A673 (cell line): ENCODE data around the gene PRH2. TPM values are rescaled to one million over a fixed set of nuclear protein-coding genes. Genes with fewer than 3 reads are reported as not detected.

Experiments used
- BruUV-seq: library from RNA; stranded (reverse); fragments of 400-500 nt; replicated peaks from 2 replicates; lab custom pipeline; 2021; lab: Mats Ljungman, UMichigan
- CTCF ChIA-PET: fragments of 300-600 bp; sonication (Branson Sonifier 250); formaldehyde crosslinking; loops from one replicate; lab custom pipeline; 2022; ENCODE audit warnings: antibody characterized with exemption; lab: Charles Lee
- POLR2A ChIA-PET: fragments of 300-600 bp; sonication (Branson Sonifier 250); formaldehyde crosslinking; loops from one replicate; lab custom pipeline; 2022; ENCODE audit warnings: antibody characterized with exemption; ENCODE audit not compliant: low non-redundant PET; lab: Charles Lee
- DNase-seq: peaks from one replicate; pipeline ENCODE4 v3.0.0-alpha.2; 2015; ENCODE audit warnings: low spot score
- H3K27ac ChIP-seq: fragments of 200-600 bp; sonication (generic); 2 replicates; pipeline ENCODE4 v1.5.1; 2016; ENCODE audit warnings: mixed run types, low read depth, mild to moderate bottlenecking, mixed read lengths, antibody characterized with exemption, low read length; ENCODE audit not compliant: poor library complexity, severe bottlenecking
- H3K27me3 ChIP-seq: fragments of 200-600 bp; sonication (generic); replicated peaks from 2 replicates; pipeline ENCODE4 v1.6.1; 2017; ENCODE audit warnings: mixed run types, low read depth, mild to moderate bottlenecking, mixed read lengths, antibody characterized with exemption, low read length; ENCODE audit not compliant: insufficient read depth, poor library complexity
- H3K36me3 ChIP-seq: fragments of 200-600 bp; sonication (generic); 2 replicates; pipeline ENCODE4 v1.6.1; 2016; ENCODE audit warnings: mixed run types, mild to moderate bottlenecking, mixed read lengths, antibody characterized with exemption, low read length; ENCODE audit not compliant: insufficient read depth, poor library complexity, severe bottlenecking
- H3K4me1 ChIP-seq: fragments of 200-600 bp; sonication (generic); 2 replicates; pipeline ENCODE4 v1.6.1; 2017; ENCODE audit warnings: mixed run types, mild to moderate bottlenecking, mixed read lengths, antibody characterized with exemption, low read length; ENCODE audit not compliant: insufficient read depth, poor library complexity, severe bottlenecking
- H3K4me3 ChIP-seq: fragments of 200-600 bp; sonication (generic); 2 replicates; pipeline ENCODE4 v1.5.1; 2016; ENCODE audit warnings: low read depth, mixed run types, mild to moderate bottlenecking, mixed read lengths, low read length; ENCODE audit not compliant: poor library complexity, severe bottlenecking
- H3K9me3 ChIP-seq: fragments of 200-600 bp; sonication (generic); 2 replicates; pipeline ENCODE4 v1.6.1; 2016; ENCODE audit warnings: mixed run types, low read depth, mild to moderate bottlenecking, mixed read lengths, antibody characterized with exemption, low read length; ENCODE audit not compliant: poor library complexity, severe bottlenecking
- CTCF ChIP-seq: fragments of 300-800, 200-600 bp; sonication (generic); conservative IDR thresholded peaks from 2 replicates; pipeline ENCODE4 v1.5.1; 2017; ENCODE audit warnings: low read depth, mild to moderate bottlenecking, antibody characterized with exemption, low read length, moderate library complexity, mixed read lengths
- EZH2 ChIP-seq: fragments of 200-600 bp; sonication (generic); IDR thresholded peaks from 2 replicates; pipeline ENCODE4 v1.6.1; 2017; ENCODE audit warnings: borderline replicate concordance, low read depth, mild to moderate bottlenecking, mixed read lengths, antibody characterized with exemption, low read length; ENCODE audit not compliant: poor library complexity, severe bottlenecking
- intact Hi-C: fragments of 100-400 bp; cut with micrococcal nuclease; formaldehyde crosslinking; loops from one replicate; pipeline ENCODE4 v1.10.0; 2022; ENCODE audit not compliant: unreplicated experiment
- total RNA-seq: library from RNA; stranded (reverse); gene quantifications from 2 replicates; pipeline ENCODE4 v1.2.3, GENCODE V29; 2021

Gene PRH2
- total RNA-seq, 1 experiment from 2014 or later, result not detected

DNA sequence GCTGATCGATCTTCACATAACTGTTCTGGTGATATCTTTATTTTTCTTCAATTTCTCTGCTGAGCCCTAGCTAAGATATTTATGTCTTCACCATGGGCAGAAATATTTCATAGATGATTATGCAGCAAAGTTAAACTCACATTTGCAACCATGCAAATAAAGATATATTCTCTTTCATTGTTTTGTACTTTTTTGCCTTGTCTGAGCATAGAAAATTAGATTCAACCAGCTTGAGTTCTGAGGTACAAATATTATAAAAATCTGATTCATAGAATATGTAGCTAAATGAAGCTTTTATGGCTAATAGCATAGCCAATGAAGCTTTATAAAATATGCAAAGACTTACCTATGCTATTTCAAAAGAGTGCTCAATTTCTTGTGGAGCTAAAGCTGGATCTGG is 19.6 kb upstream of the PRH2 start, which contains the start of gene TAS2R13:
TSS of gene TAS2R13 (minus strand) at position 101 of the 400 bp plus-strand sequence. CDS start 264 bp downstream, outside the sequence.
- ChIA-PET POLR2A (no interaction called here), CTCF (no interaction called here)
- Histone ChIP-seq H3K4me3 (no peak within 1 kb of the TSS), H3K4me1 (no peaks in the 10 kb centered on the region), H3K9me3 (peaks cover 8% of the 10 kb centered on the region), H3K36me3 (no peaks in the 10 kb centered on the region), H3K27ac (no peak within 1 kb of the TSS), H3K27me3 (no peaks in the 10 kb centered on the region)
- DNase-seq, result no peak
- intact Hi-C loops, result no loop called here
- no TSS peak for BruUV-seq
- TF ChIP-seq CTCF (no peak), EZH2 (no peak)

DNA sequence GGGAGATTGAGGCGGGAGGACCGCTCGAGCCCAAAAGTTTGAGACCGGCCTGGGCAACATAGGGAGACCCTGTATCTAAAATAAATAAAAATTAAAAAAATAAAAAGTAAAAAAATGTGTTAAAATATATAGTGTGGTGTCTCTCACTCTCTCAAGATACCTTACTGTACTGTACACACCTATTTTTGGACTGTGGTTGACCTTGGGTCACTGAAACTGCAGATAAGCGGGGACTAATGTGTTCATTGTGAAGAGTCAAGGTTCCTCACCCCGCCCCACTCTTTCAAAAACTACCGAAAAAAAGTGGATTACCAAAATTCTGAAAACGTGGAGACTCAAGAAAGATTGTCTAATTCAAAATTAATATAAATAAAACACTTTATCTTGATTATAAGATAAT is 18.7 kb upstream of the PRH2 start:
- DNase-seq, result no peak
- POLR2A ChIA-PET, result no interaction called here
- TF ChIP-seq CTCF, result no peak
- TF ChIP-seq EZH2, result no peak
- no peak overlapping the region for H3K27ac ChIP-seq
- H3K9me3 ChIP-seq, result no peaks in the 10 kb centered on the region
- intact Hi-C loops, result no loop called here
- H3K27me3 ChIP-seq, result no peaks in the 10 kb centered on the region
- H3K36me3 ChIP-seq, result no peaks in the 10 kb centered on the region
- BruUV-seq, result no TSS peak
- no peak overlapping the region for H3K4me3 ChIP-seq
- CTCF ChIA-PET, result no interaction called here
- no peaks in the 10 kb centered on the region for H3K4me1 ChIP-seq

- POLR2A ChIA-PET, result no interaction called here
- TF ChIP-seq EZH2 (no peak), CTCF (no peak)
These were observed 9.2 kb upstream of the PRH2 start for GRCh38 chr12:10919809-10920208.

More at GRCh38 chr12:10919809-10920208, 9.2 kb upstream of the PRH2 start:
- Histone ChIP-seq H3K27me3 (no peaks in the 10 kb centered on the region), H3K4me1 (no peaks in the 10 kb centered on the region), H3K4me3 (no peak overlapping the region), H3K27ac (no peak overlapping the region), H3K9me3 (no peaks in the 10 kb centered on the region), H3K36me3 (no peaks in the 10 kb centered on the region)
- no TSS peak for BruUV-seq
- CTCF ChIA-PET, result no interaction called here
- intact Hi-C loops, result no loop called here
- DNase-seq, result no peak
